Measurements from ENCODE around the gene AQP7.
"Not testable (repeated sequence)": the region's sequence is repeated elsewhere in the genome, so short reads cannot be mapped to it uniquely, and the experiment has no call there.

GRCh38 chr9:33393986-33394385 is 8.4 kb downstream of the AQP7 start:
- TF ChIP-seq KDM1A (IDR thresholded peaks at IDR 0.05); POLR2A (conservative IDR thresholded peaks at IDR 0.05); SP1 (CRISPR knock-in tag; IDR thresholded peaks at IDR 0.05); RAD21 (CRISPR knock-in tag; conservative IDR thresholded peaks at IDR 0.05 in 1 of 2, IDR thresholded peaks at IDR 0.05 in 1 of 2); ZNF707 (CRISPR knock-in tag; conservative IDR thresholded peaks at IDR 0.05); SAP30 (IDR thresholded peaks at IDR 0.05; ENCODE audit: borderline replicate concordance, insufficient read depth, low read depth, low read length, poor library complexity, severe bottlenecking); CTCF (IDR thresholded peaks at IDR 0.05 in 2 of 3, conservative IDR thresholded peaks at IDR 0.05 in 1 of 3; ENCODE audit: insufficient read depth in 2 of 3, low read depth in 1 of 3, low read length in 3 of 3); TAF1 (IDR thresholded peaks at IDR 0.05; ENCODE audit: control insufficient read depth, extremely low read depth, insufficient read depth, low read length, severe bottlenecking); IRF9 (tag; IDR thresholded peaks at IDR 0.05); ZFX (CRISPR knock-in tag; IDR thresholded peaks at IDR 0.05): not testable (repeated sequence)
